GM12878 (cell line): Measurements from ENCODE around the gene GP9. TPM values are rescaled to one million over a fixed set of nuclear protein-coding genes. Genes with fewer than 3 reads are reported as not detected.
"Not testable (repeated sequence)": the region's sequence is repeated elsewhere in the genome, so short reads cannot be mapped to it uniquely, and the experiment has no call there.

Experiments
- ATAC-seq: fragments of 200-7000 bp; cut with Tn5 transposase; 3 replicates; pipeline ENCODE4 v1.9.1; 2020; ENCODE audit warnings: mild to moderate bottlenecking, moderate library complexity
- BruUV-seq: library from RNA; stranded (reverse); fragments of 400-500 nt; replicated peaks from 2 replicates; lab custom pipeline; 2021; lab: Mats Ljungman, UMichigan
- CTCF ChIA-PET: fragments of 300-600 bp; sonication (Branson Sonifier 250); formaldehyde crosslinking; extraction: SDS; loops from one replicate; lab custom pipeline; 2021; ENCODE audit warnings: inconsistent platforms; lab: Yijun Ruan, JAX
- POLR2A ChIA-PET: fragments of 350-600 bp; formaldehyde crosslinking; extraction: SDS; loops from one replicate; lab custom pipeline; 2021; ENCODE audit warnings: inconsistent platforms; lab: Charles Lee
- RAD21 ChIA-PET: fragments of 300-600 bp; sonication (Branson Sonifier 250); formaldehyde crosslinking; loops from one replicate; lab custom pipeline; 2023; ENCODE audit warnings: antibody characterized with exemption; ENCODE audit not compliant: unreplicated experiment; lab: Charles Lee
- SMC1A ChIA-PET: fragments of 300-600 bp; sonication (Branson Sonifier 250); formaldehyde crosslinking; loops from one replicate; lab custom pipeline; 2023; ENCODE audit not compliant: unreplicated experiment, uncharacterized antibody; lab: Charles Lee
- DNase-seq: peaks from one replicate; pipeline ENCODE4 v3.0.0-alpha.2; 2011; ENCODE audit warnings: low read depth, low spot score
- FAIRE-seq: peaks from 3 replicates; lab custom pipeline; 2011; peaks lifted over from hg19 to GRCh38; lab: Jason Lieb, UNC
- H2AFZ ChIP-seq: 2 replicates; pipeline ENCODE4 v1.6.0; 2011; ENCODE audit warnings: low read depth, low read length, control low read depth; ENCODE audit not compliant: control insufficient read depth
- H3K27ac ChIP-seq: 2 replicates; pipeline ENCODE4 v1.5.1; 2011; ENCODE audit warnings: control low read depth; ENCODE audit not compliant: control insufficient read depth, insufficient read depth
- H3K27me3 ChIP-seq, 2 experiments: replicated peaks in 1 of 2; 2 replicates each; pipeline versions ENCODE4 v1.6.0 to v1.6.1; 2011; ENCODE audit warnings: low read length in 1 of 2; ENCODE audit not compliant: control insufficient read depth in 2 of 2, insufficient read depth in 2 of 2
- H3K36me3 ChIP-seq, 2 experiments: 2 replicates each; pipeline ENCODE4 v1.5.1; 2011; ENCODE audit warnings: low read length in 1 of 2; ENCODE audit not compliant: control insufficient read depth in 2 of 2, insufficient read depth in 2 of 2
- H3K4me1 ChIP-seq: 2 replicates; pipeline ENCODE4 v1.6.1; 2011; ENCODE audit warnings: mild to moderate bottlenecking, low read length, moderate library complexity, mixed read lengths; ENCODE audit not compliant: control insufficient read depth, insufficient read depth
- H3K4me2 ChIP-seq: 2 replicates; pipeline ENCODE4 v1.6.0; 2011; ENCODE audit warnings: control low read depth; ENCODE audit not compliant: control insufficient read depth, insufficient read depth
- H3K4me3 ChIP-seq: fragments of 200-600 bp; sonication (generic); 2 replicates; pipeline ENCODE4 v1.5.1; 2016
- H3K79me2 ChIP-seq: 2 replicates; pipeline ENCODE4 v1.6.0; 2011; ENCODE audit warnings: low read length; ENCODE audit not compliant: control insufficient read depth, insufficient read depth
- H3K9ac ChIP-seq: 2 replicates; pipeline ENCODE4 v1.8.0; 2011; ENCODE audit warnings: low read length, control low read depth, mixed read lengths; ENCODE audit not compliant: control insufficient read depth, insufficient read depth
- H3K9me3 ChIP-seq: replicated peaks from 3 replicates; pipeline ENCODE4 v1.5.1; 2011; ENCODE audit warnings: mild to moderate bottlenecking, low read length; ENCODE audit not compliant: control insufficient read depth, insufficient read depth
- H4K20me1 ChIP-seq: 2 replicates; pipeline ENCODE4 v1.6.0; 2011; ENCODE audit not compliant: control insufficient read depth, insufficient read depth
- ESRRA ChIP-seq: IDR thresholded peaks from 2 replicates; pipeline ENCODE4 v1.6.1; 2012; ENCODE audit warnings: mild to moderate bottlenecking, low read length, improper control_type of control experiment
- MTA3 ChIP-seq: IDR thresholded peaks from 2 replicates; pipeline ENCODE4 v1.6.1; 2012; ENCODE audit warnings: low read length, inconsistent platforms, borderline replicate concordance
- MXI1 ChIP-seq: fragments of 150-350 bp; IDR thresholded peaks from 2 replicates; pipeline ENCODE4 v1.6.1; 2011; ENCODE audit warnings: low read depth, mild to moderate bottlenecking, inconsistent platforms, low read length, improper control_type of control experiment
- NFYB ChIP-seq: IDR thresholded peaks from 2 replicates; pipeline ENCODE4 v1.6.1; 2011; ENCODE audit warnings: low read depth, mild to moderate bottlenecking, low read length, improper control_type of control experiment, moderate library complexity; ENCODE audit not compliant: insufficient read depth
- RB1 ChIP-seq: fragments of 450-650 bp; formaldehyde crosslinking; IDR thresholded peaks from 2 replicates; pipeline ENCODE4 v1.6.1; 2017; ENCODE audit warnings: mild to moderate bottlenecking, borderline replicate concordance
- TCF12 ChIP-seq: IDR thresholded peaks from 2 replicates; pipeline ENCODE4 v1.6.1; 2011; ENCODE audit warnings: low read depth, mild to moderate bottlenecking, low read length
- WGBS: methylation state at CpG from one replicate; pipeline ENCODE4 v1.1.6; 2016; ENCODE audit warnings: low lambda C conversion rate; ENCODE audit not compliant: insufficient replicate concordance, insufficient coverage; ENCODE audit errors: missing lambda C conversion rate; 5-methylcytosine and 5-hydroxymethylcytosine counted together
- in situ Hi-C: fragments of 300-500 bp; cut with MboI; formaldehyde crosslinking; loops from 9 replicates; pipeline ENCODE4 v1.14.3; 2018; ENCODE audit warnings: mixed read lengths
- intact Hi-C: fragments of 100-400 bp; cut with micrococcal nuclease; formaldehyde crosslinking; loops from one replicate; pipeline ENCODE4 v1.14.2; 2022; ENCODE audit not compliant: unreplicated experiment
- polyA plus RNA-seq, 11 experiments: library from polyadenylated mRNA; depleted of rRNA in 4 of 11; unstranded in 6 of 11; stranded (reverse) in 5 of 11; fragments of >200 nt; fragmentation: Nextera tagmentation in 4 of 11; fragmentation: Illumina TruSeq in 1 of 11; extraction: Ambion mirVana in 4 of 11; extraction: Trizol in 1 of 11; gene quantifications; 1 replicate in 1 of 11; 2 replicates in 10 of 11; pipeline versions ENCODE4 v1.2.1 to v1.2.3, GENCODE V29; 2011 to 2016; ENCODE audit warnings: inconsistent platforms in 2 of 11, missing spikeins in 2 of 11, low read depth in 1 of 11
- total RNA-seq, 4 experiments: library from RNA; depleted of rRNA in 3 of 4; stranded (reverse); fragments of >200 nt in 3 of 4; fragmentation: Illumina TruSeq in 1 of 4; extraction: Trizol in 1 of 4; gene quantifications; 2 replicates each; pipeline versions ENCODE4 v1.2.1 to v1.2.3, GENCODE V29; 2013 to 2021

The GP9 gene
- total and polyA plus RNA-seq, 10 of the 15 experiments (the other 5 are each of a cell fraction or from before 2014, with no cell fraction given), result 0.15 TPM; not detected in 9

DNA sequence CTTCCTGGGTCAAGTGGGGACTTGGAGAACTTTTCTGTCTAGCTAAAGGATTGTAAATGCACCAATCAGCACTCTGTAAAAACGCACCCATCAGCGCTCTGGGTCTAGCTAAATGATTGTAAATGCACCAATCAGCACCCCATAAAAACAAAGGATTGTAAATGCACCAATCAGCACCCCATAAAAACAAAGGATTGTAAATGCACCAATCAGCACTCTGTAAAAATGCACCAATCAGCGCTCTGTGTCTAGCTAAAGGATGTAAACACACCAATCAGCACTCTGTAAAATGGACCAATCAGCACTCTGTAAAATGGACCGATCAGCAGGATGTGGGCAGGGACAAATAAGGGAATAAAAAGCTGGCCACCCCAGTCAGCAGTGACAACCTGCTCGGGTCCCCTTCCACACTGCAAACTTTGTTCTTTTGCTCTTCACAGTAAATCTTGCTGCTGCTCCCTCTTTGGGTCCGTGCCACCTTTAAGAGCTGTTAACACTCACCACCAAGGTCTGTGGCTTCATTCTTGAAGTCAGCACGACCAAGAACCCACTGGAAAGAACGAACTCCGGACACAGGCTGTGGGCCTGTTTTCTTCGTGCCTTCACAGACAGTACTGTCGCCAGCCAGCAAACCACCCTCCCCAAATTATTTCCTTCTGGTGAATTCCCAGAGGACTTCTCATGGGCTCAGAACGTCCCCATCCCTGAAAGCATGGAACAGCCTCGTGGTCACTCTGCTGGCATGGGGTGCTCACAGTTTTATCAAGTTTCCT, 8.9 kb downstream of the GP9 start:
- H3K79me2 ChIP-seq, result not testable (repeated sequence)

GRCh38 chr3:129070086-129070885, 9.7 kb downstream of the GP9 start:
- CTCF ChIA-PET, result interaction anchor here (6.7 kb wide), 1 partner anchor 17 kb away, joined by 43 read pairs; no protein-coding TSS in a partner anchor
- BruUV-seq, result no TSS peak
- Histone ChIP-seq H3K9me3 (peaks cover 5% of the 10 kb centered on the region; the same call in 1 of the 3 replicates), H3K9ac (no peak overlapping the region), H3K36me3 (no peaks in the 10 kb centered on the region), H3K79me2 (no peaks in the 10 kb centered on the region), H2AFZ (no peak overlapping the region; the same call in 1 of the 2 replicates), H3K27ac (no peak overlapping the region), H3K27me3 (no peaks in the 10 kb centered on the region; a peak in 3 of 4 replicates), H3K4me3 (no peak overlapping the region), H3K4me2 (no peak overlapping the region), H4K20me1 (no peaks in the 10 kb centered on the region), H3K4me1 (no peaks in the 10 kb centered on the region)
- SMC1A ChIA-PET, result no interaction called here
- WGBS, result 10% methylated on average over 8 of the region's 8 CpGs
- RAD21 ChIA-PET, result interaction anchor here (1.0 kb wide), 1 partner anchor 17 kb away, joined by 4 read pairs; no protein-coding TSS in a partner anchor
- TF ChIP-seq TCF12 (no peak), ESRRA (no peak), MTA3 (no peak), RB1 (no peak), MXI1 (no peak)
- in situ Hi-C loops (no loop called here), intact Hi-C loops (no loop called here)
- ATAC-seq, result no peak
- FAIRE-seq, result no peak
- POLR2A ChIA-PET, result no interaction called here
- DNase-seq, result no peak

More for the DNA sequence above, 8.9 kb downstream of the GP9 start:
- FAIRE-seq, H3K9ac ChIP-seq, BruUV-seq, H3K4me1 ChIP-seq, H3K36me3 ChIP-seq, H3K4me2 ChIP-seq, H3K9me3 ChIP-seq, in situ Hi-C loops, H2AFZ ChIP-seq, H4K20me1 ChIP-seq, H3K4me3 ChIP-seq, DNase-seq, ATAC-seq, H3K27ac ChIP-seq, intact Hi-C loops, H3K27me3 ChIP-seq: not testable (repeated sequence)
- RAD21 ChIA-PET, result interaction anchor here (1.0 to 2.2 kb wide), 2 partner anchors 16 kb away, joined by 4 to 9 read pairs; no protein-coding TSS in a partner anchor
- CTCF ChIA-PET, result interaction anchor here (1.2 to 6.7 kb wide), 2 partner anchors 17 to 99 kb away, joined by 9 to 43 read pairs; no protein-coding TSS in a partner anchor
- TF ChIP-seq NFYB, result 0 out of 2 replicates have a peak, but pooled peaks have one; percentile 16
- WGBS, result 42% methylated on average over 13 of the region's 13 CpGs
- POLR2A ChIA-PET, result interaction anchor here (1.1 kb wide), 1 partner anchor 180 kb away, joined by 3 read pairs; the partner anchor contains the start of gene COPG1
- SMC1A ChIA-PET, result interaction anchor here (1.1 kb wide), 1 partner anchor 16 kb away, joined by 3 read pairs; no protein-coding TSS in a partner anchor
